Activated CD4-positive, CD25-positive, alpha-beta regulatory T cell treated with anti-CD3 and anti-CD28 coated beads, Interleukin-2, amount 50 U/mL, for 16 hours (primary cell): Measurements from ENCODE around the gene CCNK.

Experiments
- DNase-seq: peaks from one replicate; pipeline ENCODE4 v3.0.0-alpha.2; 2020; ENCODE audit warnings: low read depth, low spot score

The CCNK gene

GRCh38 chr14:99466758-99467157 lies 14.5 kb upstream of the CCNK start:
- DNase-seq = no peak

GRCh38 chr14:99467336-99468078 lies 13.7 kb upstream of the CCNK start:
- DNase-seq = no peak

- no peak for DNase-seq
Observed at GRCh38 chr14:99468081-99468480, 13.1 kb upstream of the CCNK start.

- DNase-seq = no peak
Observed at GRCh38 chr14:99468836-99469592, 12.2 kb upstream of the CCNK start.

- DNase-seq = no peak
Observed at GRCh38 chr14:99471731-99472130, 9.5 kb upstream of the CCNK start.

GRCh38 chr14:99472937-99473336 lies 8.3 kb upstream of the CCNK start:
- no peak for DNase-seq

GRCh38 chr14:99473458-99473857 lies 7.8 kb upstream of the CCNK start:
- DNase-seq = no peak

- DNase-seq = no peak
Observed at GRCh38 chr14:99475179-99475578, 6.0 kb upstream of the CCNK start.

- no peak for DNase-seq
Observed at GRCh38 chr14:99475660-99476059, 5.5 kb upstream of the CCNK start.

GRCh38 chr14:99476864-99477263 lies 4.3 kb upstream of the CCNK start:
- no peak for DNase-seq

GRCh38 chr14:99478128-99478527 lies 3.1 kb upstream of the CCNK start:
- no peak for DNase-seq

- no peak for DNase-seq
Observed at GRCh38 chr14:99479160-99479905, 1.9 kb upstream of the CCNK start.

- no peak for DNase-seq
Observed at GRCh38 chr14:99479906-99480869, 1.0 kb upstream of the CCNK start, which contains the start of gene SETD3. Gene SETD3 (minus strand): TSS chr14:99480859. CDS start chr14:99465805, 15,054 bp downstream.

- no peak for DNase-seq
Observed at GRCh38 chr14:99481745-99482099, 513 bp downstream of the CCNK start.

GRCh38 chr14:99484106-99484505 lies 2.9 kb downstream of the CCNK start:
- no peak for DNase-seq

GRCh38 chr14:99497341-99497740 lies 16.1 kb downstream of the CCNK start:
- no peak for DNase-seq

GRCh38 chr14:99497894-99498293 lies 16.7 kb downstream of the CCNK start:
- no peak for DNase-seq

- DNase-seq = no peak
Observed at GRCh38 chr14:99502989-99503421, 21.8 kb downstream of the CCNK start.

- no peak for DNase-seq
Observed at GRCh38 chr14:99503848-99504453, 22.7 kb downstream of the CCNK start.

GRCh38 chr14:99505089-99505488 lies 23.9 kb downstream of the CCNK start:
- DNase-seq = no peak

GRCh38 chr14:99506276-99506675 lies 25.1 kb downstream of the CCNK start:
- no peak for DNase-seq
